SK-N-MC (cell line): ENCODE results near the gene ALDOB.

Source experiments
- DNase-seq: peaks from one replicate; pipeline ENCODE4 v3.0.0-alpha.2; 2011; ENCODE audit warnings: low read depth, low spot score
- H3K27ac ChIP-seq: fragments of 200-600 bp; sonication (generic); 2 replicates; pipeline ENCODE4 v1.5.1; 2016; ENCODE audit warnings: mixed run types
- H3K36me3 ChIP-seq: fragments of 200-600 bp; sonication (generic); 2 replicates; pipeline ENCODE4 v1.6.1; 2017; ENCODE audit warnings: antibody characterized with exemption, low read length, mixed read lengths; ENCODE audit not compliant: insufficient read depth
- H3K4me3 ChIP-seq: fragments of 200-600 bp; sonication (generic); 2 replicates; pipeline ENCODE4 v1.5.1; 2016
- H3K9ac ChIP-seq: fragments of 200-600 bp; sonication (generic); 2 replicates; pipeline ENCODE4 v1.8.0; 2017; ENCODE audit warnings: mixed run types, mixed read lengths; ENCODE audit not compliant: insufficient read length
- H3K9me3 ChIP-seq: fragments of 200-600 bp; sonication (generic); 2 replicates; pipeline ENCODE4 v1.6.1; 2017; ENCODE audit warnings: low read depth, mild to moderate bottlenecking, antibody characterized with exemption, low read length, moderate library complexity, mixed read lengths
- EZH2 ChIP-seq: fragments of 200-600 bp; sonication (generic); IDR thresholded peaks from one replicate; pipeline ENCODE4 v1.6.1; 2017; ENCODE audit warnings: antibody characterized with exemption
- FOXP2 ChIP-seq: optimal IDR thresholded peaks from 2 replicates; pipeline ENCODE3; 2011; ENCODE audit warnings: mild to moderate bottlenecking, moderate library complexity; ENCODE audit not compliant: insufficient read depth; ENCODE audit errors: extremely low read length, control extremely low read depth
- POLR2AphosphoS5 ChIP-seq: IDR thresholded peaks from 2 replicates; pipeline ENCODE4 v1.6.1; 2012; ENCODE audit warnings: mild to moderate bottlenecking, low read depth, low read length, borderline replicate concordance

Gene ALDOB

DNA sequence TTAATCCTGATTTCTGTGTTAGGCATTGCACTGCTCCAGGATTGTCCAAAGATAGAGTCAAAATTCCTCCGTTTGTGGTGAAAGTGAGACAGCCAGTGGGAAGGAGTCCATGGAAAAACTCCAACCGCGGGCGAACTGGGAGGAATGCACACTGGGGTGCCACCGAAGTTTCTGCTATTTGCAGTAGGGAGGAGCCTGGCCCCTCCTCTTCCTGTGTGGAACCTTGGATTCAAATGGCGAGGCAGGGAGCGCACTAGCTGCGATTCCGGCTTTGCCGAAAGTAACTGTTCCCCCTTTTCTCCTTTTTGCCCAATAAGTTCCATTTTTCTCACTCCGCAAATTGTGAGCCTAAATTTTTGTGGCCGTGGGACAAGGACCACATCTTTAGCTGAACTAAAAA lies 60.0 kb downstream of the ALDOB start:
- TF ChIP-seq FOXP2 = no peak
- TF ChIP-seq EZH2 = no peak

DNA sequence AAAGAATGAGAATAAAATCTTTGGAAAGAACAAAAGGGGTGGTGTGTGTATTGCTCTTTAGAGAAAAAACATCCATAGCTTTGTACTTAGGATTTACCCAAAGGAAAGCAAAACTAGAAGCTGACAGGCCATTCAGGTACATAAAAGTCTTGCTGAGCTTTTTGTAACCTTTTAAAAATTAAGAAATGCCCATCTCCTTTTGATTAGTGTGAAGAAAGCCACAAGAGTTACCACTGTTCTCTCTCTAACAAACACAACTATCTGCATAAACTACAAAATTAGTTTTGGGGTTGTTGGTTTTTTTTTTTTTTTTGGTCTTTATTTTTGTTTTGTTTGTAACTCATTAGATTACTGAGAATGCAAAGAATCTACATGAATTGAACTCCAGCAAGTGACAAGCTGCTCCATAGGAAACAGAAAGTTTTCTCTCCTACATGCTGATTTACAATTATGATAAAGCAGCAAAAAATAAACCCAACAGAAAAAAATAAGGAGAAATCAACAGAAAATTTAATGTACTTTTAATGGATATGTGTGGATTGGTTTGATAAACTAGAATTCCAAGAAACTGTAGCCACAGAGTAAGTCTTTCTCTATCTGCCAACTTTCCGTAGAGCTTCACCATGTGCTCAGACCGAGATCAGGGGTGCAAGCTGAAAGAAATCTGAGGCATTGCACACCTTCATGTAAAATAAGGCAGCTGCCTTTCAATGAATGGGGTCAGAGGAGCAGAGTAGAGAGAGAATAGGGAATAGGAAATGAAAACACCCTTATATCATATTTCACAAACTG lies 63.1 kb downstream of the ALDOB start:
- no peak overlapping the region for H3K4me3 ChIP-seq
- H3K36me3 ChIP-seq = no peaks in the 10 kb centered on the region
- DNase-seq = no peak
- no peak for TF ChIP-seq EZH2
- TF ChIP-seq FOXP2 = no peak
- TF ChIP-seq POLR2AphosphoS5 = no peak
- no peaks in the 10 kb centered on the region for H3K9me3 ChIP-seq
- no peak overlapping the region for H3K9ac ChIP-seq
- H3K27ac ChIP-seq = no peak overlapping the region

More for the DNA sequence above, 60.0 kb downstream of the ALDOB start:
- no peak for DNase-seq
- Histone ChIP-seq H3K9ac (no peak overlapping the region), H3K9me3 (no peaks in the 10 kb centered on the region), H3K36me3 (no peaks in the 10 kb centered on the region), H3K4me3 (no peak overlapping the region), H3K27ac (no peak overlapping the region)

DNA sequence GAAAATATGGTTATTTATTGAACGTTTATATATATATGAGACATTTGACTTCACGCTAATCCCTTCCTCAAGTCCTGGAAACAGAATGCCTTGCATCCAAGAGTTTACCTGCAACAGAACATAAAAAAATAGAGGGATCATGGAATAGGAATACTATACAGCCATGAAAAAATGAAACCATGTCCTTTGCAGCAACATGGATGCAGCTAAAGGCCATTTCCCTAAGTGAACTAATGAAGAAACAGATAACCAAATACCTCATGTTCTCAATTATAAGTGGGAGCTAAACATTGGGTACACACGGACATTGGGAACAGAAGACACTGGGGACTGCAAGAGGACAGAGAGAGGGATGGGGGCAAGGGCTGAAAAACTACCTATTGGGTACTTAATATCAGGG lies 63.8 kb downstream of the ALDOB start:
- Histone ChIP-seq H3K9ac (no peak overlapping the region), H3K36me3 (no peaks in the 10 kb centered on the region), H3K4me3 (no peak overlapping the region), H3K9me3 (no peaks in the 10 kb centered on the region), H3K27ac (no peak overlapping the region)
- no peak for DNase-seq
- TF ChIP-seq FOXP2 (no peak), POLR2AphosphoS5 (no peak), EZH2 (no peak)
